Right atrium auricular region (tissue), 2 donors: ENCODE results near the gene NBAS. TPM values are rescaled to one million over a fixed set of nuclear protein-coding genes. Genes with fewer than 3 reads are reported as not detected.

Experiments
- DNase-seq: peaks from one replicate; pipeline ENCODE4 v3.0.0-alpha.2; 2019; ENCODE audit warnings: low spot score
- H3K27ac ChIP-seq, 2 donors: fragments of 200-600 bp; sonication (generic); 1 replicate in 1 of 2; 2 replicates in 1 of 2; pipeline ENCODE4 v1.5.1; 2016 to 2019
- H3K27me3 ChIP-seq, 2 donors: fragments of 200-600 bp; sonication (generic); one replicate each; pipeline versions ENCODE4 v1.5.1 to v1.6.0; 2017 to 2019
- H3K36me3 ChIP-seq: fragments of 200-600 bp; sonication (generic); one replicate; pipeline ENCODE4 v1.5.1; 2016
- H3K4me1 ChIP-seq, 2 donors: fragments of 200-600 bp; sonication (generic); one replicate each; pipeline versions ENCODE4 v1.5.1 to v1.6.0; 2017 to 2019
- H3K4me3 ChIP-seq, 2 donors: fragments of 200-600 bp; sonication (generic); 1 replicate in 1 of 2; 2 replicates in 1 of 2; pipeline ENCODE4 v1.5.1; 2017 to 2019; ENCODE audit warnings: mild to moderate bottlenecking in 1 of 2, moderate library complexity in 1 of 2
- H3K9me3 ChIP-seq, 2 donors: fragments of 200-600 bp; sonication (generic); one replicate each; pipeline ENCODE4 v1.5.1; 2019
- CTCF ChIP-seq, 2 donors: fragments of 200-600 bp; sonication (generic); IDR thresholded peaks; one replicate each; pipeline ENCODE4 v1.5.1; 2019; ENCODE audit warnings: antibody characterized with exemption in 2 of 2
- total RNA-seq, 2 donors: library from RNA; depleted of rRNA; stranded (reverse); fragments of >200 nt; gene quantifications; one replicate each; pipeline ENCODE4 v1.1.0, GENCODE V29; 2016

NBAS gene
- total RNA-seq, 2 donors from 2014 or later, result 31.1 to 39.1 TPM

DNA sequence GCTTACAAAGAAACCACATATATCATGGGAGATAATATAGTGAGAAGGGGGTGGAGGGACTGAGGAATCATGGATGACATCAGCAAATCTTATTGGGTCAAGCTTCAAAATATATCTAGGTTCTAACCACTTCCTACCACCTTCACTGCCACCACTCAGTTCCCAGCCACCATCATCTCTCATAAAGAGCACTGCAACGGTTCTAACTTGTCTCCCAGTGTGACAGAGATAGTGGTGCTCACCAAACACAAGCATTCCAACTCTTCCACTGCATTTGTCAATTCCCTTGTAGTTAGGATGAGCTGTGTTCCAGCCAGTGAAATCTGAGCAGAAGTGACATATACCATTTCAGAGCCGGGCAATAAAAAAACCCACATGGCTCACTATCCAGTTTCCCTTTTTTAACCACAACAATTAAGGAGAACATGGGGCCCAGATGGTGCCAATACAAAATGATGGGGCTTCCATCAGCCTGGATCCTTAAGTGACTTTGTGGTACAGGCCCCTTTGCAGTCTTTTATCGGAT lies 318.1 kb downstream of the NBAS start:
- no peak for TF ChIP-seq CTCF (IDR thresholded peaks at IDR 0.05)
- no peak overlapping the region for H3K27ac ChIP-seq
- no peak for DNase-seq
- H3K9me3 ChIP-seq, result no peaks in the 10 kb centered on the region
- H3K27me3 ChIP-seq, result no peaks in the 10 kb centered on the region
- no peaks in the 10 kb centered on the region for H3K36me3 ChIP-seq
- no peak overlapping the region for H3K4me3 ChIP-seq
- H3K4me1 ChIP-seq, result no peaks in the 10 kb centered on the region

DNA sequence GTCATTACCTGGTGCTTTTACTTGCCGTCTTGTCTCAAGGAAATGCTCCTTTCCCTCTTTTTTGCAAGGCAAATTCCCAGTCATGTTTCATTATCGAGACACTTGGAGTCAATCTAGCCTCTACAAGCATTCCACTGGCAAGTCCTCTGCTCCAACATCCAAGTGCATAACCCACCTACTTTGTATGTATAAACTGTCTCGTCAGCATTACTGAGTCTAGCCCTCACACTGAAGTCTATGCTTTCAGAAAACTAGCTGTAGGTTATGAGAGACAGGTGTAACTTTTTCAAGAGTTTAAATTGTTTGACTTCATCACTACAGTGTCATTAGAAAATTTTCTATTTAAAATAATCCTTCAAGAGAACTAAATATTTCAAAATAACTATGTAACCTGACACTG lies 319.2 kb downstream of the NBAS start:
- no peaks in the 10 kb centered on the region for H3K9me3 ChIP-seq
- no peaks in the 10 kb centered on the region for H3K4me1 ChIP-seq
- no peak for TF ChIP-seq CTCF (IDR thresholded peaks at IDR 0.05)
- no peak for DNase-seq
- no peaks in the 10 kb centered on the region for H3K27me3 ChIP-seq
- no peak overlapping the region for H3K27ac ChIP-seq
- no peak overlapping the region for H3K4me3 ChIP-seq
- H3K36me3 ChIP-seq, result no peaks in the 10 kb centered on the region

- no peak overlapping the region for H3K4me3 ChIP-seq
Measured at GRCh38 chr2:15241201-15241600, 319.9 kb downstream of the NBAS start.

DNA sequence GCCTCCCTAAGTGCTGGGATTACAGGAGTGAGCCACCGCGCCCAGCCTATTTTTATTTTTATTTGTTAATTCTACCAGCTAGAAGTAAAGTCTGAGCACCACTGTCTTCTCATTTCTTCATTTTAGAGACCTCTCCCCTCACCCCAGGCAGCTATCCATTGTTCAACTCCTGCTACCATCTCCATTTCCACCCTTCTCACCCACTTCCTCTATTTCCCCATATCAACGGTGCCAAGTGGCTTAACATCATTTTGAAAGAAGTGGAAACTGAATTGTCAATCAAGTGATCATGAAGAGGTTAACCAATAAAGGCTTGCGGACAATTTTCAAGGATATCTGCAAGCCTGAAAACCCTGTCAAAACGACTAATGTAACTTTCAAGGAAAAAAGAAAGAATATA lies 323.1 kb downstream of the NBAS start:
- DNase-seq, result no peak
- no peak overlapping the region for H3K4me3 ChIP-seq
- H3K9me3 ChIP-seq, result no peaks in the 10 kb centered on the region
- no peak for TF ChIP-seq CTCF (IDR thresholded peaks at IDR 0.05)
- H3K4me1 ChIP-seq, result no peaks in the 10 kb centered on the region
- peaks cover 3% of the 10 kb centered on the region for H3K36me3 ChIP-seq
- no peak overlapping the region for H3K27ac ChIP-seq
- no peaks in the 10 kb centered on the region for H3K27me3 ChIP-seq

More at GRCh38 chr2:15241201-15241600, 319.9 kb downstream of the NBAS start:
- no peak for TF ChIP-seq CTCF (IDR thresholded peaks at IDR 0.05)
- Histone ChIP-seq H3K27ac (no peak overlapping the region), H3K36me3 (no peaks in the 10 kb centered on the region), H3K4me1 (no peaks in the 10 kb centered on the region), H3K27me3 (no peaks in the 10 kb centered on the region), H3K9me3 (no peaks in the 10 kb centered on the region)
- no peak for DNase-seq

GRCh38 chr2:15230599-15231192 lies 330.4 kb downstream of the NBAS start:
- peaks cover 17% of the 10 kb centered on the region for H3K36me3 ChIP-seq
- H3K4me3 ChIP-seq, result no peak overlapping the region
- no peak overlapping the region for H3K27ac ChIP-seq
- no peak for DNase-seq
- no peaks in the 10 kb centered on the region for H3K9me3 ChIP-seq
- no peak for TF ChIP-seq CTCF (IDR thresholded peaks at IDR 0.05)
- H3K4me1 ChIP-seq, result no peaks in the 10 kb centered on the region
- no peaks in the 10 kb centered on the region for H3K27me3 ChIP-seq

DNA sequence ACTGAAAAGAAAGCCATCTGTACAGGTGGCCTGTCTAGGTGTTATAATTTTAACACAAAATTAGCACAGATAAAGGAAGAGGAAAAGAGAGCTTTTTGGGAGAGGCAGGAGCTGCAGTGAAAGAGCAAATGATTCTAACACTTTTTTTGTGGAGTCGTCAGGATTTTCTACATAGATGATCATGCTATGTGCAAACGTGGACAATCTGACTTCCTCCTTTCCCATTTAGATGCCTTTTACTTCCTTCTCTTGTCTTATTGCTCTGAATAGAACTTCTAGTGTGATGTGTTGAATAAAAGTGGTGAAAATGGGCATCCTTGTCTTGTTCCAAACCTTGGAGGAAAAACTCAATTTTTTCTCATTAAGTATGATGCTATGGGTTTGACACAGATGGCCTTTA lies 334.5 kb downstream of the NBAS start:
- DNase-seq, result no peak
- Histone ChIP-seq H3K27me3 (no peaks in the 10 kb centered on the region), H3K4me3 (no peak overlapping the region), H3K4me1 (no peaks in the 10 kb centered on the region), H3K36me3 (peaks cover 7% of the 10 kb centered on the region), H3K9me3 (no peaks in the 10 kb centered on the region), H3K27ac (no peak overlapping the region)
- no peak for TF ChIP-seq CTCF (IDR thresholded peaks at IDR 0.05)
